ENCODE measurements around the gene CIAO3. TPM values are rescaled to one million over a fixed set of nuclear protein-coding genes. Genes with fewer than 3 reads are reported as not detected.

The CIAO3 gene
- polyA plus RNA-seq, 1 donor from 2014 or later, result 57.8 TPM

GRCh38 chr16:723695-724094 lies 17.1 kb downstream of the CIAO3 start:
- Histone ChIP-seq H2AFZ (ENCODE audit: low read depth, low read length) (no peak overlapping the region), H3F3A (ENCODE audit: insufficient read depth, low read length, poor library complexity, severe bottlenecking) (no peaks in the 10 kb centered on the region), H3K9me2 (ENCODE audit: insufficient read depth, low read length) (no peaks in the 10 kb centered on the region), H3K79me2 (replicated peaks; ENCODE audit: insufficient read depth, low read length) (no peaks in the 10 kb centered on the region), H3K9me3 (ENCODE audit: low read length) (no peaks in the 10 kb centered on the region), H4K20me1 (ENCODE audit: insufficient read depth) (no peaks in the 10 kb centered on the region), H3K36me3 (ENCODE audit: insufficient read depth, low read length) (no peaks in the 10 kb centered on the region), H3K27ac (ENCODE audit: low read length) (no peak overlapping the region), H3K4me2 (ENCODE audit: low read length) (no peak overlapping the region), H3K27me3 (ENCODE audit: insufficient read depth, low read depth, low read length) (peaks cover 7% of the 10 kb centered on the region), H3K9ac (ENCODE audit: low read length) (no peak overlapping the region), H3K4me3 (ENCODE audit: low read length) (no peak overlapping the region)
- TF ChIP-seq SMC3 (conservative IDR thresholded peaks at IDR 0.05; ENCODE audit: poor library complexity) (no peak), REST (IDR thresholded peaks at IDR 0.05; ENCODE audit: borderline replicate concordance) (no peak), POLR2AphosphoS5 (IDR thresholded peaks at IDR 0.05) (no peak), RAD21 (conservative IDR thresholded peaks at IDR 0.05) (no peak), TAF1 (IDR thresholded peaks at IDR 0.05; ENCODE audit: low read depth) (no peak), EZH2 (IDR thresholded peaks at IDR 0.05; ENCODE audit: borderline replicate concordance, insufficient read depth, low read length, poor library complexity, severe bottlenecking) (no peak), MXI1 (conservative IDR thresholded peaks at IDR 0.05; ENCODE audit: poor library complexity, severe bottlenecking) (no peak), EP300 (conservative IDR thresholded peaks at IDR 0.05; ENCODE audit: poor library complexity, severe bottlenecking) (no peak), CTCF (IDR thresholded peaks at IDR 0.05; ENCODE audit: poor library complexity, severe bottlenecking) (no peak)

DNA sequence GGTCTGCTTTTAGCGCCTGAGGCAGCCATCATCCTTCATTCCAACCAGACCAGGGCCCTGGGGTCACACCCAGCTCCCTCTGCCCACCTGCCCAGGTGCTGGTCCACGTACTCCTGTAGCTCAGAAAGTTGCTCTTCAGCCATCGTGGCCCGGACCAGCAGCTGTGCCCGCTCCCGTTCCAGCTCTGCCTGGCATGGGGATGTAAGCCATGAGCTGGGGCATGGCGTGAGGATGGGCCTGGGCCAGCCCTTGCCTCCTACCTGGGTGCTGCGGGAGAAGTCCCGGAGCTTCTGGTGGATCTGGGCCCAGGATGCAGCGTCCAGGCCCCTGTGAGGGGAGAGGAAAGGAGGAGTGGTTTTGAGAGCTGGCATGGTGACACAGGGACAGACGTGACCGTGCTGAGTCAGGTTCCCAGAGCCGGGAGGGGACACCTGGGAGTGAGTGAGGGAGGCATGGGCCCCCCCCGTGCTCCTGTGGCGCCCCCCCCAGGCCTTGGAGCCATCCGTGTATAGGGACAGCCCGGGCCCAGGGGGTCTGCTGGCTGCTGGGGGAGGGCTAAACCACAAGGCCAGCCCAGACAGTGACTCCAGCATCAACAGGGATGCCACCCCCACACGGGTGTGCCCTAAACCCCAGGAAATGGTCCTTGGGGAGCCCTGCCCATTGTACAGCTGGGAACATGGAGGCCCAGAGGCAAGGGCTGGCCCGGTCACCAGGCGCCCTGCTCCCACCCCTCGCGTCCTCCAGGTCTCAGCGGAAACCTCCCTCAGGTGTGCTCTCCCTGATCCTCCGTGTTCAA lies 17.8 kb downstream of the CIAO3 start:
- TF ChIP-seq REST (IDR thresholded peaks at IDR 0.05; ENCODE audit: borderline replicate concordance) (no peak), MXI1 (conservative IDR thresholded peaks at IDR 0.05; ENCODE audit: poor library complexity, severe bottlenecking) (no peak), TAF1 (IDR thresholded peaks at IDR 0.05; ENCODE audit: low read depth) (no peak), CTCF (IDR thresholded peaks at IDR 0.05; ENCODE audit: poor library complexity, severe bottlenecking) (no peak), EZH2 (IDR thresholded peaks at IDR 0.05; ENCODE audit: borderline replicate concordance, insufficient read depth, low read length, poor library complexity, severe bottlenecking) (no peak), SMC3 (conservative IDR thresholded peaks at IDR 0.05; ENCODE audit: poor library complexity) (no peak), RAD21 (conservative IDR thresholded peaks at IDR 0.05) (no peak), POLR2AphosphoS5 (IDR thresholded peaks at IDR 0.05) (no peak), EP300 (conservative IDR thresholded peaks at IDR 0.05; ENCODE audit: poor library complexity, severe bottlenecking) (no peak)
- no peaks in the 10 kb centered on the region for H3K36me3 ChIP-seq (ENCODE audit: insufficient read depth, low read length)
- H3K79me2 ChIP-seq (replicated peaks; ENCODE audit: insufficient read depth, low read length), result no peaks in the 10 kb centered on the region
- peaks cover 7% of the 10 kb centered on the region for H3K27me3 ChIP-seq (ENCODE audit: insufficient read depth, low read depth, low read length)
- H3K27ac ChIP-seq (ENCODE audit: low read length), result no peak overlapping the region
- no peaks in the 10 kb centered on the region for H4K20me1 ChIP-seq (ENCODE audit: insufficient read depth)
- H3K9me2 ChIP-seq (ENCODE audit: insufficient read depth, low read length), result no peaks in the 10 kb centered on the region
- H3F3A ChIP-seq (ENCODE audit: insufficient read depth, low read length, poor library complexity, severe bottlenecking), result no peaks in the 10 kb centered on the region
- no peak overlapping the region for H3K4me2 ChIP-seq (ENCODE audit: low read length)
- H2AFZ ChIP-seq (ENCODE audit: low read depth, low read length), result no peak overlapping the region
- H3K4me3 ChIP-seq (ENCODE audit: low read length), result no peak overlapping the region
- no peak overlapping the region for H3K9ac ChIP-seq (ENCODE audit: low read length)
- no peaks in the 10 kb centered on the region for H3K9me3 ChIP-seq (ENCODE audit: low read length)
